Mammary epithelial cell (primary cell): ENCODE measurements around the gene FAH.

ENCODE experiments used
- EZH2 ChIP-seq: IDR thresholded peaks from 2 replicates; pipeline ENCODE4 v1.6.1; 2012; ENCODE audit warnings: low read length, inconsistent platforms, borderline replicate concordance
- TF ChIP-seq, protein P1 (sequence below), 2 donors: IDR thresholded peaks in 1 of 2; conservative IDR thresholded peaks in 1 of 2; 2 replicates each; pipeline ENCODE4 v1.5.1; 2011 to 2012; ENCODE audit warnings: inconsistent platforms in 2 of 2, low read length in 2 of 2, mild to moderate bottlenecking in 2 of 2, control low read depth in 1 of 2, low read depth in 1 of 2; ENCODE audit not compliant: insufficient read depth in 1 of 2; ENCODE audit errors: extremely low read depth in 1 of 2

DNA sequence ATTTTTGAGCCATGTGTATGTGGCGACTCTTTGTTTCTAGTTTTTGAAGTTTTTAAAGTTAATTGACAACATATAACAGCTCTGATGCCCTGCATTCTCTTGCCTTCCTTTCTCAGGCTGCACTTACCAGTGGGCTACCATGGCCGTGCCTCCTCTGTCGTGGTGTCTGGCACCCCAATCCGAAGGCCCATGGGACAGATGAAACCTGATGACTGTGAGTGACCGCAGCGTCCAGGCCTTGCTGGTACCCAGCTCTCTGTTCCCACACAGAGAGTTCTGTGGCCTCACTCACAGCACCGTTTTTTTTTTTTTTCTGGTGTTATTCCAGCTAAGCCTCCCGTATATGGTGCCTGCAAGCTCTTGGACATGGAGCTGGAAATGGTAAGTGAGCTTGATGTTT is 15.1 kb downstream of the FAH start:
- TF ChIP-seq, protein P1, sequence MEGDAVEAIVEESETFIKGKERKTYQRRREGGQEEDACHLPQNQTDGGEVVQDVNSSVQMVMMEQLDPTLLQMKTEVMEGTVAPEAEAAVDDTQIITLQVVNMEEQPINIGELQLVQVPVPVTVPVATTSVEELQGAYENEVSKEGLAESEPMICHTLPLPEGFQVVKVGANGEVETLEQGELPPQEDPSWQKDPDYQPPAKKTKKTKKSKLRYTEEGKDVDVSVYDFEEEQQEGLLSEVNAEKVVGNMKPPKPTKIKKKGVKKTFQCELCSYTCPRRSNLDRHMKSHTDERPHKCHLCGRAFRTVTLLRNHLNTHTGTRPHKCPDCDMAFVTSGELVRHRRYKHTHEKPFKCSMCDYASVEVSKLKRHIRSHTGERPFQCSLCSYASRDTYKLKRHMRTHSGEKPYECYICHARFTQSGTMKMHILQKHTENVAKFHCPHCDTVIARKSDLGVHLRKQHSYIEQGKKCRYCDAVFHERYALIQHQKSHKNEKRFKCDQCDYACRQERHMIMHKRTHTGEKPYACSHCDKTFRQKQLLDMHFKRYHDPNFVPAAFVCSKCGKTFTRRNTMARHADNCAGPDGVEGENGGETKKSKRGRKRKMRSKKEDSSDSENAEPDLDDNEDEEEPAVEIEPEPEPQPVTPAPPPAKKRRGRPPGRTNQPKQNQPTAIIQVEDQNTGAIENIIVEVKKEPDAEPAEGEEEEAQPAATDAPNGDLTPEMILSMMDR (conservative IDR thresholded peaks at IDR 0.05 in 1 of 2, IDR thresholded peaks at IDR 0.05 in 1 of 2; ENCODE audit: extremely low read depth in 1 of 2, insufficient read depth in 1 of 2, low read depth in 1 of 2, low read length in 2 of 2) = no peak
- TF ChIP-seq EZH2 = no peak
